Measurements from ENCODE around the gene RP9. TPM values are rescaled to one million over a fixed set of nuclear protein-coding genes. Genes with fewer than 3 reads are reported as not detected.

The RP9 gene
- total RNA-seq, 1 experiment from 2014 or later, result 16.2 TPM

GRCh38 chr7:33127085-33127484 is 17.9 kb upstream of the RP9 start:
- Histone ChIP-seq H3K4me1 (ENCODE audit: insufficient read depth, low read length) (no peaks in the 10 kb centered on the region; the same call in 1 of the 2 replicates), H2BK12ac (ENCODE audit: insufficient read length, low read depth, low read length) (no peak overlapping the region), H3K4ac (ENCODE audit: low read depth, low read length) (no peak overlapping the region), H3K79me2 (ENCODE audit: insufficient read depth, low read length) (no peaks in the 10 kb centered on the region), H3K23ac (ENCODE audit: insufficient read length, low read depth, low read length) (no peak overlapping the region), H3K9ac (ENCODE audit: extremely low read depth, insufficient read length, low read length) (no peak overlapping the region), H3K14ac (ENCODE audit: insufficient read depth, low read length) (no peak overlapping the region), H2AFZ (ENCODE audit: low read length) (no peak overlapping the region), H3T11ph (ENCODE audit: low read length) (no peak overlapping the region), H2BK15ac (ENCODE audit: low read depth, low read length) (no peak overlapping the region), H3K23me2 (ENCODE audit: insufficient read length, low read depth, low read length, poor library complexity, severe bottlenecking) (peaks cover 7% of the 10 kb centered on the region), H2BK5ac (ENCODE audit: insufficient read length, low read length) (no peak overlapping the region), H3K27ac (ENCODE audit: insufficient read length, low read depth, low read length) (no peak overlapping the region), H4K8ac (replicated peaks; ENCODE audit: insufficient read length, low read depth, low read length) (no peak overlapping the region), H3K18ac (ENCODE audit: insufficient read length, low read depth, low read length) (no peak overlapping the region), H2BK120ac (ENCODE audit: low read depth, low read length, poor library complexity, severe bottlenecking) (no peak overlapping the region), H3K56ac (ENCODE audit: insufficient read length, low read depth, low read length) (no peak overlapping the region), H4K5ac (ENCODE audit: insufficient read length, low read depth, low read length) (no peak overlapping the region), H2AK5ac (ENCODE audit: insufficient read length, low read length) (no peak overlapping the region), H3K79me1 (ENCODE audit: insufficient read depth, low read depth, low read length, poor library complexity, severe bottlenecking) (no peaks in the 10 kb centered on the region), H4K91ac (ENCODE audit: insufficient read length, low read depth, low read length) (no peak overlapping the region), H2BK20ac (ENCODE audit: low read depth, low read length, poor library complexity, severe bottlenecking) (no peak overlapping the region), H3K4me2 (ENCODE audit: insufficient read depth, insufficient read length, low read length) (no peak overlapping the region), H3K9me3 (ENCODE audit: control insufficient read depth, low read depth, low read length) (no peaks in the 10 kb centered on the region), H4K20me1 (ENCODE audit: control insufficient read depth, insufficient read depth, insufficient read length) (no peaks in the 10 kb centered on the region), H3K27me3 (ENCODE audit: insufficient read depth, low read length) (no peaks in the 10 kb centered on the region)
- no CpG with 5 or more reads among the region's 2 CpGs for WGBS (ENCODE audit: extremely low coverage, insufficient read length, low lambda C conversion rate)
- H3K9me3 Mint-ChIP-seq, result no peaks in the 10 kb centered on the region
- H3K4me3 Mint-ChIP-seq, result no peak overlapping the region
- no peak for DNase-seq
- H3K36me3 Mint-ChIP-seq (ENCODE audit: insufficient read depth in 1 of 3, low read depth in 3 of 3), result no peaks in the 10 kb centered on the region
- TF ChIP-seq CTCF (conservative IDR thresholded peaks at IDR 0.05), result no peak
- peaks cover 10 to 13% of the 10 kb centered on the region in 2 experiments; a peak in 3 of 4 replicates for H3K4me1 Mint-ChIP-seq
- peaks cover 1% of the 10 kb centered on the region for H3K27me3 Mint-ChIP-seq (ENCODE audit: low read depth)
- H3K27ac Mint-ChIP-seq, result no peak overlapping the region

All from H9 (cell line).